KMS-11 (cell line): ENCODE results near the gene TRIO.

Source experiments
- H2AFZ ChIP-seq: fragments of 200-600 bp; sonication (generic); 2 replicates; pipeline ENCODE4 v1.6.1; 2016; ENCODE audit warnings: antibody characterized with exemption, mixed run types, low read depth
- H3K27ac ChIP-seq: fragments of 200-600 bp; sonication (generic); 2 replicates; pipeline ENCODE4 v1.6.1; 2016; ENCODE audit warnings: mild to moderate bottlenecking, mixed run types
- H3K27me3 ChIP-seq: fragments of 200-600 bp; sonication (generic); 2 replicates; pipeline ENCODE4 v1.6.1; 2017; ENCODE audit warnings: mild to moderate bottlenecking, low read depth, mixed run types, moderate library complexity; ENCODE audit not compliant: insufficient read depth
- H3K36me3 ChIP-seq: fragments of 200-600 bp; sonication (generic); 2 replicates; pipeline ENCODE4 v1.6.1; 2017; ENCODE audit warnings: mild to moderate bottlenecking, mixed run types; ENCODE audit not compliant: insufficient read depth
- H3K4me1 ChIP-seq: fragments of 200-600 bp; sonication (generic); 2 replicates; pipeline ENCODE4 v1.6.1; 2016; ENCODE audit warnings: mild to moderate bottlenecking, low read depth, mixed run types; ENCODE audit not compliant: poor library complexity, severe bottlenecking
- H3K4me2 ChIP-seq: fragments of 200-600 bp; sonication (generic); 2 replicates; pipeline ENCODE4 v1.7.0; 2016; ENCODE audit warnings: mild to moderate bottlenecking, mixed run types
- H3K4me3 ChIP-seq: fragments of 200-600 bp; sonication (generic); IDR thresholded peaks from 2 replicates; pipeline ENCODE4 v1.6.1; 2017; ENCODE audit warnings: low read depth, low read length, mixed read lengths; ENCODE audit not compliant: insufficient read depth
- H3K79me2 ChIP-seq: fragments of 200-600 bp; sonication (generic); 2 replicates; pipeline ENCODE4 v1.6.1; 2016; ENCODE audit warnings: low read depth, mixed run types; ENCODE audit not compliant: insufficient read depth
- H3K9ac ChIP-seq: fragments of 200-600 bp; sonication (generic); 2 replicates; pipeline ENCODE4 v1.6.1; 2016; ENCODE audit warnings: mild to moderate bottlenecking, mixed run types
- H4K20me1 ChIP-seq: fragments of 200-600 bp; sonication (generic); 2 replicates; pipeline ENCODE4 v1.6.1; 2016; ENCODE audit warnings: mild to moderate bottlenecking, mixed run types; ENCODE audit not compliant: insufficient read depth
- CTCF ChIP-seq: fragments of 200-600 bp; sonication (generic); conservative IDR thresholded peaks from 2 replicates; pipeline ENCODE4 v1.6.1; 2017; ENCODE audit warnings: low read depth, mild to moderate bottlenecking, antibody characterized with exemption, low read length, moderate library complexity, mixed read lengths

The TRIO gene

GRCh38 chr5:14306329-14306815 lies 163.2 kb downstream of the TRIO start:
- Histone ChIP-seq H3K36me3 (no peaks in the 10 kb centered on the region), H4K20me1 (no peaks in the 10 kb centered on the region)

DNA sequence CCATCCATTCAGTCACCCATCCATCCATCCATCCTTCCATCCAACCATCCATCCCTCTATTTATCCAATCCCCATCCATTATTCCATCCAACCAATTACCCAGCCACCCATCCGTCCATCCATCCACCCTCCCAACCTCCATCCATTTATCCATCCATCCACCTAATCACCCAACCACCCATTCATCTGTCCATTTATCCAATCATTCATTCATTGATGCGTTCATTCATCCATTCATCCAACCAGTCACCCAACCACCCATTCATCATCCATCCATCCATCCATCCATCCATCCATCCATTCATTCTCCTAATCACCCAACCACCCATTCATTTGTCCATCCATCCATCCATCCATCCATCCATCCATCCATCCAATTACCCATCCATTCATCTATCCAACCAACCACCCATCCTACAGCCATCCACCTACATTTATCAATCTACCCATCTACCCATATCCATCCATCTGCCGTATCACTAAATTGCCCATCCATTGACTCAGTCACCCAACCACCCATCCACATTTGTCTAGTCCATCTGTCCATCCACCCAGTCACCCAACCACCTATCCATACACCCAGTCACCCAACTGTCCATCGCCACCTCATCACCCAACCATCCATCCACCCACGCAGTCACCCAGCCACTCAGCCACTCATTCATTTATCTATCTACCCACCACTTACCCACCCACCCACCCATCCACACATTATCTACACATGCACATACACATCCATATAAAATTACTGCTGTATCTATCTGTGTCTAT lies 165.4 kb downstream of the TRIO start:
- Histone ChIP-seq H3K27ac (no peak overlapping the region), H3K36me3 (no peaks in the 10 kb centered on the region), H4K20me1 (no peaks in the 10 kb centered on the region), H3K4me2 (no peak overlapping the region), H3K4me3 (no peak overlapping the region), H2AFZ (no peak overlapping the region), H3K79me2 (no peaks in the 10 kb centered on the region), H3K27me3 (no peaks in the 10 kb centered on the region), H3K4me1 (no peaks in the 10 kb centered on the region), H3K9ac (no peak overlapping the region)
- TF ChIP-seq CTCF = no peak

More at GRCh38 chr5:14306329-14306815, 163.2 kb downstream of the TRIO start:
- no peaks in the 10 kb centered on the region for H3K79me2 ChIP-seq
- no peaks in the 10 kb centered on the region for H3K27me3 ChIP-seq
- no peak overlapping the region for H3K27ac ChIP-seq
- H3K4me2 ChIP-seq = no peak overlapping the region
- TF ChIP-seq CTCF = no peak
- no peaks in the 10 kb centered on the region for H3K4me1 ChIP-seq
- no peak overlapping the region for H3K4me3 ChIP-seq
- H2AFZ ChIP-seq = no peak overlapping the region
- no peak overlapping the region for H3K9ac ChIP-seq

GRCh38 chr5:14309199-14309598 lies 166.1 kb downstream of the TRIO start:
- Histone ChIP-seq H3K79me2 (no peaks in the 10 kb centered on the region), H3K9ac (no peak overlapping the region), H3K27ac (no peak overlapping the region), H3K27me3 (no peaks in the 10 kb centered on the region), H3K36me3 (no peaks in the 10 kb centered on the region), H2AFZ (no peak overlapping the region), H3K4me3 (no peak overlapping the region), H3K4me2 (no peak overlapping the region), H3K4me1 (no peaks in the 10 kb centered on the region), H4K20me1 (no peaks in the 10 kb centered on the region)
- no peak for TF ChIP-seq CTCF

- Histone ChIP-seq H3K9ac (no peak overlapping the region), H3K4me3 (no peak overlapping the region), H4K20me1 (no peaks in the 10 kb centered on the region), H2AFZ (no peak overlapping the region), H3K4me2 (no peak overlapping the region), H3K36me3 (no peaks in the 10 kb centered on the region), H3K4me1 (no peaks in the 10 kb centered on the region), H3K79me2 (no peaks in the 10 kb centered on the region), H3K27ac (no peak overlapping the region), H3K27me3 (no peaks in the 10 kb centered on the region)
- TF ChIP-seq CTCF = no peak
Observed at GRCh38 chr5:14309878-14310531, 166.9 kb downstream of the TRIO start.
